ENCODE results near the gene SAMSN1. TPM values are rescaled to one million over a fixed set of nuclear protein-coding genes. Genes with fewer than 3 reads are reported as not detected.

SAMSN1 gene
- total and polyA plus RNA-seq, 10 donors, result 24.8 to 79.2 (median 47.1) TPM

DNA sequence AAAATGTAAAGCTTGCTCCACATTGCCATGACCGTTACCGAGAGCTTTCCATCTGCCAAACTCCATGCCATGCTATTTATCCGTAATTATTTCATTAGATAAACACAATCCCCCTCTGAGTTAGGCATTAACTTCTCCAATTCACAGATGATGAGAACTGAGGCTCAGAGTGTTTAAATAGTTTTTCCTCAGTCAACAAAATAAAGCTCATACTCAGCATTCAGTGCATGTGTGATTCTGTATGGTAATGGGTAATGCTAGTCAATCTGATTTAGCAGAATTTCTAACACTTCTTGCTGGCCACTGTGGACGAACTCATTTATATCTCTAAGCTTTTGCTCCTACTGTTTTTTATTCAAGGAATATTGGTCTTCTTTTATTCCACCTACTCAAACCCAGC is 17.3 kb downstream of the SAMSN1 start:
- Histone ChIP-seq H3K36me3 (no peaks in the 10 kb centered on the region), H3K27me3 (replicated peaks in 1 of 7) (no peaks in the 10 kb centered on the region), H3K4me1 (peaks cover 10 to 92% (median 67%) of the 10 kb centered on the region in 6 donors), H3K4me3 (no peak overlapping the region), H3K9me3 (no peaks in the 10 kb centered on the region), H3K27ac (peak overlapping the region in 5 of 8 donors; percentile 54 to 85 (median 75))
- WGBS, 5 donors, result 86 to 91% (median 88%) methylated on average over 4 of the region's 4 CpGs
- DNase-seq, result no peak
- TF ChIP-seq POLR2A (IDR thresholded peaks at IDR 0.05) (no peak), POLR2AphosphoS5 (IDR thresholded peaks at IDR 0.05) (no peak)
- TF ChIP-seq, protein P1, sequence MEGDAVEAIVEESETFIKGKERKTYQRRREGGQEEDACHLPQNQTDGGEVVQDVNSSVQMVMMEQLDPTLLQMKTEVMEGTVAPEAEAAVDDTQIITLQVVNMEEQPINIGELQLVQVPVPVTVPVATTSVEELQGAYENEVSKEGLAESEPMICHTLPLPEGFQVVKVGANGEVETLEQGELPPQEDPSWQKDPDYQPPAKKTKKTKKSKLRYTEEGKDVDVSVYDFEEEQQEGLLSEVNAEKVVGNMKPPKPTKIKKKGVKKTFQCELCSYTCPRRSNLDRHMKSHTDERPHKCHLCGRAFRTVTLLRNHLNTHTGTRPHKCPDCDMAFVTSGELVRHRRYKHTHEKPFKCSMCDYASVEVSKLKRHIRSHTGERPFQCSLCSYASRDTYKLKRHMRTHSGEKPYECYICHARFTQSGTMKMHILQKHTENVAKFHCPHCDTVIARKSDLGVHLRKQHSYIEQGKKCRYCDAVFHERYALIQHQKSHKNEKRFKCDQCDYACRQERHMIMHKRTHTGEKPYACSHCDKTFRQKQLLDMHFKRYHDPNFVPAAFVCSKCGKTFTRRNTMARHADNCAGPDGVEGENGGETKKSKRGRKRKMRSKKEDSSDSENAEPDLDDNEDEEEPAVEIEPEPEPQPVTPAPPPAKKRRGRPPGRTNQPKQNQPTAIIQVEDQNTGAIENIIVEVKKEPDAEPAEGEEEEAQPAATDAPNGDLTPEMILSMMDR (IDR thresholded peaks at IDR 0.05 in 8 of 11, conservative IDR thresholded peaks at IDR 0.05 in 3 of 11), result no peak
- intact Hi-C loops (cut with DNase I; ENCODE audit: low total_unique reads), result no loop called here

DNA sequence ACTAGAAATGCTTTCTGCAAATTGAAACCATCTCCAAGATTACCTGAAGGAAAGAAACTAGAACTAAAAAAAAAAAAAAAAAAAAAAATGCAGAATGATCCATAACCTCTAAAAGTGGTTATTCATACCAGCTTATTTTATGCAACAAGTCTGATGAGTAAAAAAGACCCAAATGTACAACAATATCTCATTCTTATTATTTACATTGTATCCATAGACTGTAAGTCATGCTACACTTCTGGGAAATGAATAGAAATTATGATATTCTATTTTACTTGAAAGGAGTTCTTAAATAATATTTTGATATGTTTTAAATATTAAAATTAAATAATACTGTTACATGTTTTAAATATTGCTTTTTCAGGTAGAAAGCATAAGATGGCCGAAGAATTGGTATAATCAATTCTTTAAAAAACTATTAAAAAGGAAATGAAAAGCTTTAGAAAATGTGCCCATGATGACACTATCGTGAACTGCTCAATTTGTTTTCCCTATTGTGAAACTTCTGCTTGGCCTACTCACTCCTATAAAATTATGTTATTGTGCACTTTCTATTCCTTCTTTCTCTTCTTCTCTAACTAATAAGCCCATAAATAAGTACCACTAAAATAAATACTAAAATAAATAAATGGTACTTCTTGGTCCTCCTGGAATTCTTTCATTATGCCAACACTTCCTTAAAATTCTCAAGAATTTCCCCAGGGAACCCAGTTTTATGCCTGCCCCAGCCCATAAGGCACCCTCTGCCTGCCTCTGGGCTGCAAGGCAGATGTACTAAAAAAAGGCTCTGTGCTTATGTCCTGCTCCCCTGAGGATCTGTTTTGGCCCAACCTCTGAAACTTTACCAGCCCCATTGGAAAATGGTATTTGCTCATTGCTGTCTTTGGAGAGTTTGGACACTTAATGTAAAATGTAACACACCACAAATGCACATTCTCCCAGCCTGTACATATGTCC is 18.1 kb downstream of the SAMSN1 start:
- WGBS, 5 donors, result 42 to 75% (median 50%) methylated on average over 2 of the region's 2 CpGs
- TF ChIP-seq, protein P1 (IDR thresholded peaks at IDR 0.05 in 8 of 11, conservative IDR thresholded peaks at IDR 0.05 in 3 of 11), result no peak
- TF ChIP-seq POLR2AphosphoS5 (IDR thresholded peaks at IDR 0.05) (no peak), POLR2A (IDR thresholded peaks at IDR 0.05) (no peak)
- intact Hi-C loops (cut with DNase I; ENCODE audit: low total_unique reads), result no loop called here
- Histone ChIP-seq H3K27me3 (replicated peaks in 1 of 7) (no peaks in the 10 kb centered on the region), H3K9me3 (no peaks in the 10 kb centered on the region), H3K27ac (peak overlapping the region in 6 of 8 donors; percentile 0 to 85 (median 68)), H3K4me1 (peaks cover 6 to 92% (median 66%) of the 10 kb centered on the region in 6 donors), H3K36me3 (no peaks in the 10 kb centered on the region), H3K4me3 (peak overlapping the region in 1 of 8 donors; percentile 37)
- DNase-seq, result no peak

DNA sequence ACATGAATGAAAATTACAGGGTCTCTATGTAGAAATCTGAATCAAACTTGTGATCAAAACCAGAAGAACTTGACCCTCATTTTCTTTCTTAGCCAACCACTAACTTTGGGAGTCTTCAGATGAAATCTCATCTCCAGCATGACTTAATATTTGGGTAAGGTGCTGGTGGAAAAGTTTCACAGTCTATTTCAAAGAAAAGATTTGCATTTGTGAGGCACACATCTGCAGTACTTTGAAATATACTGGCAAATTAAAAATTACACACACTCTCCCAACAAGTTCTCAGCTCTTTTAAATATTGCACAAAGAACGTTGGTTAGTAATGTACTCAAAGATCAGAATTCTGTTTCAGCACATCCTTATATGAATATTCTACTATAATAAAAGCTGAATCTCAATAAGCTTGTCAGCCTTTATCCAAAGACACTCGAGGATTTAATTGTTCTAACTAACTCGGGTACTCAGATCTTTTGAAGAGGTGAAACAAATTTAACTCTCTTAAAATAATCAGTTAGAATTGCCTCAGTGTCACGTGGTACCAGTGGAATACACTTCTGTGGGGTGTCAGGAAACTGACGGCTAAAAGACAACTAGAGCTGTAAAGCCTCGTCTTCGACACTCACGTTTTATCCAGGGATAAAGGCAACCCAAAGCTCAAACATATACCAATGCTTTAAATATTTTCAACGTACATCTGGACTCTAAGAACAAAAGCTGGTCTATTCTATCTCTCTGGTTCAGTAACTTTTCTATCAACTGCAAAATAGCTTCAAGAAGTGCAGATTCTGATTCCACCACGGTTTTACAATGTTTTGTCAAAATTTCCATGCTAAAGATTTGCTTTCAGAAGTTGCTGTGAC is 19.0 kb downstream of the SAMSN1 start:
- no peak for DNase-seq
- peak overlapping the region in 3 of 8 donors; percentile 2 to 37 (median 5) for H3K4me3 ChIP-seq
- 46 to 64% (median 52%) methylated on average over 10 of the region's 10 CpGs for WGBS, 5 donors
- TF ChIP-seq, protein P1 (IDR thresholded peaks at IDR 0.05 in 8 of 11, conservative IDR thresholded peaks at IDR 0.05 in 3 of 11), result no peak
- TF ChIP-seq POLR2AphosphoS5 (IDR thresholded peaks at IDR 0.05) (no peak), POLR2A (IDR thresholded peaks at IDR 0.05) (no peak)
- intact Hi-C loops (cut with DNase I; ENCODE audit: low total_unique reads), result no loop called here
- no peaks in the 10 kb centered on the region for H3K27me3 ChIP-seq (replicated peaks in 1 of 7)
- H3K9me3 ChIP-seq, result no peaks in the 10 kb centered on the region
- H3K27ac ChIP-seq, result peak overlapping the region in 6 of 8 donors; percentile 0 to 85 (median 68)
- no peaks in the 10 kb centered on the region for H3K36me3 ChIP-seq
- H3K4me1 ChIP-seq, result peaks cover 6 to 92% (median 65%) of the 10 kb centered on the region in 6 donors
